Activated B cell treated with CpG ODN at 0.5 μM for 24 hours (primary cell): ENCODE data around the gene TCEAL1. TPM values are rescaled to one million over a fixed set of nuclear protein-coding genes. Genes with fewer than 3 reads are reported as not detected.

Experiments used
- ATAC-seq: fragments of 200-7000 bp; cut with Tn5 transposase; one replicate; pipeline ENCODE4 v1.10.0; 2021; ENCODE audit warnings: low read depth, mild to moderate bottlenecking, moderate library complexity
- CTCF ChIA-PET: fragments of 350-600 bp; sonication (Branson Sonifier 250); formaldehyde crosslinking; loops from one replicate; lab custom pipeline; 2021; ENCODE audit warnings: antibody characterized with exemption; lab: Charles Lee
- POLR2A ChIA-PET: fragments of 350-600 bp; sonication (Branson Sonifier 250); formaldehyde crosslinking; loops from one replicate; lab custom pipeline; 2021; ENCODE audit warnings: antibody characterized with exemption; lab: Charles Lee
- DNase-seq: peaks from one replicate; pipeline ENCODE4 v3.0.0; 2022
- H3K27ac Mint-ChIP-seq: one replicate; pipeline ENCODE4 v1.8.0; 2020; ENCODE audit warnings: mixed read lengths
- H3K27me3 Mint-ChIP-seq: one replicate; pipeline ENCODE4 v1.8.0; 2021; ENCODE audit warnings: mixed read lengths
- H3K36me3 Mint-ChIP-seq: one replicate; pipeline ENCODE4 v1.8.0; 2021; ENCODE audit warnings: low read depth, mixed read lengths
- H3K4me1 Mint-ChIP-seq: one replicate; pipeline ENCODE4 v1.8.0; 2021; ENCODE audit warnings: mixed read lengths
- H3K4me3 Mint-ChIP-seq: one replicate; pipeline ENCODE4 v1.8.0; 2020; ENCODE audit warnings: mild to moderate bottlenecking, mixed read lengths
- H3K9me3 Mint-ChIP-seq: one replicate; pipeline ENCODE4 v1.8.0; 2020; ENCODE audit warnings: mixed read lengths
- intact Hi-C: fragments of 100-400 bp; cut with micrococcal nuclease; formaldehyde crosslinking; loops from one replicate; pipeline ENCODE4 v1.15.1; 2024
- total RNA-seq: library from RNA; stranded (reverse); gene quantifications from 2 replicates; pipeline ENCODE4 v1.2.3, GENCODE V29; 2022
- TF ChIP-seq, protein P1 (sequence below): fragments of 200-600 bp; IDR thresholded peaks from one replicate; pipeline ENCODE4 v1.8.0; 2022; ENCODE audit warnings: antibody characterized with exemption, mild to moderate bottlenecking

TCEAL1 gene
- total RNA-seq, result 10.4 TPM in 2 replicates

DNA sequence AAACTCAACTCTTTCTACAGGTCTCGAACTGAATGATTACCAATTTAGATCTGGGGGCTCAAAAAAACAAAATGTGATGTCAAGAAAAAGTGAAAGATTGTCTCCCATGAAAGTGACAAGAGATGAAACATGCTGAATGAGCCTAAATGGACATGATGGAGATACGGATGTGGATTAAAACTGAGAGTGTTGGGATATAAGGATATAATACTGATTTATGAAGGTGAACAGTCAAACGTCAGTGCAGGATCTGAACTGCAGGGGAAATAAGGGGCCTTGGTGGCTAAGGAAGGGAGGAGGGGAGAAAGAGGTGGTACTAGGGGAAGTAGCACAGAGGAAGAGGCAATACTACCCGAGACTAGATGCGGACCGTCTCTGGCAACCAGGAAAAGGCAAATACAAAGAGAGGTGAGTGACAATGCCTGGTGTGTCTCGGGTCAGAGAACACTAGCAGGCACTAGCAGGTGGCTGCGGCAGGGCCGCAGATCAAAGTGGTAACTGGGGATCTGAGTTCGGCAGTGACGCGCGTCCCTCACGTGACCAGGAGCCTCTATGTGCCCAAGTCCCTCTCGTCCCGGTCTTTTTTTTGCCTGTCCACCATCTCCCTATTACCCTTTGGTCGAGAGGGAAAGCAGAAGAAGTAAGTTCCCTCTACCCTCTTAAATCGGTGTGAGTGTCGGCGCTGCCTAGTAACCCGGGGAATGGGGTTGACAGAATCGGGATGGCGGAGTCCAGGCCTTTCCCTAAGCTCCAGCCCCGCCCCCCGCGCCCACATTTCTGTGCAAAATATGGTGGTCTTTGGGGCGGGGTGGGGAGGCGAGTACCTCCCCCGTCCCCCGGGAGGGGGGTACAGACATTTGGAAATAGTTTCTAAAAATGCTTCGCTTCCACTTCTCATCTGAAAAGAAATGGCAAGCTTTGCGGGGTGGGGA, at the start of gene TCEAL1:
Gene TCEAL1 (plus strand): TSS at position 590 of the 932 bp plus-strand sequence. CDS start 942 bp downstream, outside the sequence.
- peak; percentile 25 for DNase-seq
- H3K27me3 Mint-ChIP-seq, result no peaks in the 10 kb centered on the region
- H3K4me3 Mint-ChIP-seq, result peak within 1 kb of the TSS; percentile 90
- POLR2A ChIA-PET, result interaction anchor here (1.4 kb wide), 1 partner anchor 58 kb away, joined by 4 read pairs; no protein-coding TSS in a partner anchor
- peaks cover 16% of the 10 kb centered on the region for H3K4me1 Mint-ChIP-seq
- peaks cover 4% of the 10 kb centered on the region for H3K36me3 Mint-ChIP-seq
- TF ChIP-seq, protein P1, sequence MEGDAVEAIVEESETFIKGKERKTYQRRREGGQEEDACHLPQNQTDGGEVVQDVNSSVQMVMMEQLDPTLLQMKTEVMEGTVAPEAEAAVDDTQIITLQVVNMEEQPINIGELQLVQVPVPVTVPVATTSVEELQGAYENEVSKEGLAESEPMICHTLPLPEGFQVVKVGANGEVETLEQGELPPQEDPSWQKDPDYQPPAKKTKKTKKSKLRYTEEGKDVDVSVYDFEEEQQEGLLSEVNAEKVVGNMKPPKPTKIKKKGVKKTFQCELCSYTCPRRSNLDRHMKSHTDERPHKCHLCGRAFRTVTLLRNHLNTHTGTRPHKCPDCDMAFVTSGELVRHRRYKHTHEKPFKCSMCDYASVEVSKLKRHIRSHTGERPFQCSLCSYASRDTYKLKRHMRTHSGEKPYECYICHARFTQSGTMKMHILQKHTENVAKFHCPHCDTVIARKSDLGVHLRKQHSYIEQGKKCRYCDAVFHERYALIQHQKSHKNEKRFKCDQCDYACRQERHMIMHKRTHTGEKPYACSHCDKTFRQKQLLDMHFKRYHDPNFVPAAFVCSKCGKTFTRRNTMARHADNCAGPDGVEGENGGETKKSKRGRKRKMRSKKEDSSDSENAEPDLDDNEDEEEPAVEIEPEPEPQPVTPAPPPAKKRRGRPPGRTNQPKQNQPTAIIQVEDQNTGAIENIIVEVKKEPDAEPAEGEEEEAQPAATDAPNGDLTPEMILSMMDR, result no peak
- H3K9me3 Mint-ChIP-seq, result no peaks in the 10 kb centered on the region
- H3K27ac Mint-ChIP-seq, result peak within 1 kb of the TSS; percentile 87
- intact Hi-C loops, result loop anchor here (1.0 to 10.0 kb wide), 3 partner anchors 21 to 74 kb away; partner anchors contain the start of gene TCEAL3
- ATAC-seq, result peak; percentile 61
- CTCF ChIA-PET, result no interaction called here

DNA sequence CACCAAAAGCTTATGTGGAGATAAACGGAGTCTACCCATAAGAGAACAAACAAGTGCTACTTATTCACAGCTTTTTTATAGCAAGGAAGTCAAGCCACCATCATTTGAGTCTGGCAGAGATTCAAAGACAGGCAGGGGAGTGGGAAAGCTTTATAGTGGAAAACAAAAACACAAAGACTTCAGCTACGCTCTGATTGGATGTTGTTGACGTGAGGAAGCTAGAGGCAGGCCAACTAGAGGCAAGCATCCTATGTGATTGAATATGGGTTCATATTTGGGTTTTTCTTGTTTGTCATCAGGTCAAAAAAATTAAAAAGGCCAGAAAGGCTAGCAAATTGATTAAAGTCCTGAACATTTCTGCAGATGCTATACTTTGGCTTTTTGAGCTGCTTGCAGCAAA, 44.2 kb upstream of the TCEAL1 start:
- H3K4me1 Mint-ChIP-seq, result peaks cover 7% of the 10 kb centered on the region
- intact Hi-C loops, result loop anchor here (2.0 kb wide), 1 partner anchor 22 kb away; the partner anchor contains the start of gene TCEAL3
- no peak overlapping the region for H3K27ac Mint-ChIP-seq
- no peak overlapping the region for H3K4me3 Mint-ChIP-seq
- H3K27me3 Mint-ChIP-seq, result peaks cover 1% of the 10 kb centered on the region
- POLR2A ChIA-PET, result interaction anchor here (0.7 to 1.2 kb wide), 2 partner anchors 26 to 102 kb away, joined by 3 to 4 read pairs; no protein-coding TSS in a partner anchor
- H3K36me3 Mint-ChIP-seq, result no peaks in the 10 kb centered on the region
- ATAC-seq (no peak), DNase-seq (no peak)
- CTCF ChIA-PET, result no interaction called here
- TF ChIP-seq, protein P1, result no peak
- H3K9me3 Mint-ChIP-seq, result no peaks in the 10 kb centered on the region

DNA sequence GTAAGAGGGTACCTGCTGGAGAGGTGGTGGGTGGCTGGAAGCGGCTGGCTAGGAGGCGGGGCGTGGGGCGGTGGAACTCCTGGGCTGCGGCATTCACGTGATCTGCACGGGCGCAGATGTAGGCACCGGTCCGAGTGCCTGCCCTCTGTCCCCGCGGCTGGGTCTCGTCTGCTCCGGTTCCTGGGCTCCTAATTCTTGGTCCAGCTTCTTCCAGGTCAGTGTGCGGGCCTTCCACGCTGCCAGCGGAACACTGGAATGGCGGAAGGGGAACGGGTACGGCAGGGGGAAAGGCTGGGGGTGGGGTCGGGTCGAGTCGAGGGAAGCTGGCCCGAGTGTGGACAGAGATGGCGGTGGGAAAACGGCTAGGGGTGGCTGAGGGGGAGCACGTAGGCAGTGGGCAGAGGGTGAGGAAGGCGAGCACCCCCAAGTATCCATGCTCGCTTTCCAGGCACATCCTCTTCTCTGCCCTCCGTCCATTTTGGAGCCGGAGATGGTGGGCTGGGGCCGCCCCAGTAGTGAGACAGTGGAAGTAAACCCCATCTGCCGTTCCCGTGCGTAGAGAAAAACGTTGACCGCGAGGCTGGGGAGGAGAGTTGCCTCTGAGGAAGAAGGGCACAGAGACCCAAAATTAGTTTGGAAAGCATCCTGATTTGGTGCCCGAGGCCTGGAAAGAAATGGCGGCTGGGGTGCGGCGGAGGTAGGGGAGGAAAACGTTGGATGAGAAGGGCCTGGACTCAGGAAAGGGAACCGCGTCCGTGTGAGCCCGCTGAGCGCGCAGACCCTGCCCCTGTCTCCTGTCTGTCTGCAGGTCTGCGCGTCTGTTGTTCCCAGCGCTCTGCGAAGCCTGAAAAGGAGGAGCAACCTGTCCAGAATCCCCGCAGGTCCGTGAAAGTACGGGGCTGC, 43.1 kb upstream of the TCEAL1 start, which contains the start of gene TCEAL4:
Gene TCEAL4 (plus strand): TSS at position 105 of the 903 bp plus-strand sequence. CDS start 1,161 bp downstream, outside the sequence.
- peak within 1 kb of the TSS; percentile 75 for H3K27ac Mint-ChIP-seq
- H3K9me3 Mint-ChIP-seq, result no peaks in the 10 kb centered on the region
- DNase-seq, result peak; percentile 23
- H3K27me3 Mint-ChIP-seq, result peaks cover under 1% of the 10 kb centered on the region
- ATAC-seq, result peak; percentile 91
- peak within 1 kb of the TSS; percentile 89 for H3K4me3 Mint-ChIP-seq
- ChIA-PET CTCF (no interaction called here), POLR2A (no interaction called here)
- H3K4me1 Mint-ChIP-seq, result peaks cover 11% of the 10 kb centered on the region
- intact Hi-C loops, result loop anchor here (2.0 kb wide), 1 partner anchor 21 kb away; the partner anchor contains the start of gene TCEAL3
- no peaks in the 10 kb centered on the region for H3K36me3 Mint-ChIP-seq
- TF ChIP-seq, protein P1, result no peak

GRCh38 chrX:103586314-103586646, 42.5 kb upstream of the TCEAL1 start:
- TF ChIP-seq, protein P1, result no peak
- H3K4me3 Mint-ChIP-seq, result peak overlapping the region; percentile 89
- intact Hi-C loops, result no loop called here
- H3K27ac Mint-ChIP-seq, result no peak overlapping the region
- ChIA-PET POLR2A (no interaction called here), CTCF (no interaction called here)
- H3K27me3 Mint-ChIP-seq, result no peaks in the 10 kb centered on the region
- no peak for DNase-seq
- H3K4me1 Mint-ChIP-seq, result peaks cover 14% of the 10 kb centered on the region
- no peak for ATAC-seq
- no peaks in the 10 kb centered on the region for H3K36me3 Mint-ChIP-seq
- H3K9me3 Mint-ChIP-seq, result no peaks in the 10 kb centered on the region
